ENCODE results near the gene HAL.
A peak's percentile ranks its signal among the peaks of the same experiment; 100 is the strongest.
"Not testable (repeated sequence)": the region's sequence is repeated elsewhere in the genome, so short reads cannot be mapped to it uniquely, and the experiment has no call there.

The HAL gene

GRCh38 chr12:95976416-95976832 lies 19.7 kb downstream of the HAL start:
- peak; percentile 2 for DNase-seq

DNA sequence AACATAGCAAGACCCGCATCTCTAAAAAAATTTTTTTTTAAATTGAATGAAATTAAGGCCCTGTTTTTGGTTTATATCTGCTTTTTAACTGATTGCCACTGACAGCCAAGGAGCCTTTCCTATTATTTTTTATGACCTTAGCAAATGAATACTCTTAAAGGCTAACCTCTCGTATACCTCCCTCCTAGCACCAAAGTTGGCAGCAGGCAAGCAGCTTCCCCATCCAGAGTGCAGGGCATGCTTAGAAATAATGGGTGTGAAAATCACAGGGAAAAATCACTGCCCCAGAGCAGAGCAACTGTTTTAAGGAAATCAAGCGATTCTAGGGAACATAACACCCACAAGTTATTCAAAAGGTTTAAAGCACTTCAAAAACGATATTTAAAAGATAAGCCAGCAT lies 20.7 kb downstream of the HAL start:
- no peak for DNase-seq

GRCh38 chr12:95974358-95974757 lies 21.8 kb downstream of the HAL start:
- no peak for DNase-seq

DNA sequence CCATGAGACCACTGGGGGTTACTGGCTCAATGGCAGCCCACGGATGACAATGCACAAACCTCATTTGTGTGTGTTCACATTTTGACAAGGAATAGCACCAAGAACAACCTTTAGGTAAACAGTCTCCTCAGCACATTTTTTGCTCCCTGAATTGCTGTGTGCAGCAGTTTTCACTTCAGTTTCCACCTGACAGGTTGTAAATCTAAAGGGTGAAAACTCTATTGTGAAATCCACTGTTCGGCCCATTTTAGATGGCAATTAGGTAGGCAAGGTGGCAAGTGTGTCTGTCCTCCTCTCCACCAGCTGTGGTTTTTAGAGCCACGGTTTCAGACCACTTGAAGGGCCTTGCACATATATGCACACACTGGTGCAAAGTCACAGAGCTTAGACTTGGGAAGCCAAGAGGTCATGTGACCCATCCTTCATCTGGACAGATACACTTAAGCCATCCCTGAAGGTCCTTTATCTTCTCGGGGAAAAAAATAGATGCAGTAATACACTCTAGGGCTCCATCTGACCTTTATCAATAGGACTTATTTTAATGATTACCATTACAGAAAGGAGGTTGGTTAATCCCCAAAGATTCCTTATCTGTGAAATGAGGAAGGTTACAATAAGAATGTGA lies 23.2 kb downstream of the HAL start:
- no peak for DNase-seq

DNA sequence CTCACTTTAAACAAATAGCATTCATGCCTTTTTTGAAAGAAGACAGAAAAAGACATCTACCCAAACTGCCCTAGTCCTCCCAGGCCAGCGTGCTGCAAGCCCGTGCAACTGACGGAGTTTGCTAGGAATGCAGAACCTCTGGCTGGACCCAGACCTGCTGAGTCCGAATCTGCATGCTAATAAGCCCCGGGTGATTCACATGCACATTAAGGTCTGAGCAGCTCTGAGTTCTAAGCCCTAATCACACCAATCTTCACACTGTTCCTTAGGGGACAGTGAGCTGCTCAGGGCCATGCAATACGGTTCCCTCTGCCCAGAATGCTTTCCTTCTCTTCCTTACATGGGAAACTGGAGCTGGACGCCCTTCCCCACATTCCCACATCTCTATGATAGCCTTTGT lies 25.2 kb downstream of the HAL start:
- DNase-seq: no peak

DNA sequence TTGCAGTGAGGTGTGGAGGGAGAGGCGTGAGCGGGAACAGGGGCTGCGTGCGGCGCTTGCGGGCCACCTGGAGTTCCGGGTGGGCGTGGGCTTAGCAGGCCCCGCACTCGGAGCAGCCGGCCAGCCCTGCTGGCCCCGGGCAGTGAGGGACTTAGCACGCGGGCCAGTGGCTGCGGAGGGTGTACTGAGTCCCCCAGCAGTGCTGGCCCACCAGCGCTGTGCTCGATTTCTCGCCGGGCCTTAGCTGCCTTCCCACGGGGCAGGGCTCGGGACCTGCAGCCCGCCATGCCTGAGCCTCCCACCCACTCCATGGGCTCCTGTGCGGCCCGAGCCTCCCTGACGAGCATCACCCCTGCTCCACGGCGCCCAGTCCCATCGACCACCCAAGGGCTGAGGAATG lies 27.0 kb downstream of the HAL start:
- DNase-seq: not testable (repeated sequence)

GRCh38 chr12:95967301-95967700 lies 28.8 kb downstream of the HAL start:
- no peak for DNase-seq

- no peak for DNase-seq
Measured at GRCh38 chr12:95966287-95966870, 29.8 kb downstream of the HAL start.

DNA sequence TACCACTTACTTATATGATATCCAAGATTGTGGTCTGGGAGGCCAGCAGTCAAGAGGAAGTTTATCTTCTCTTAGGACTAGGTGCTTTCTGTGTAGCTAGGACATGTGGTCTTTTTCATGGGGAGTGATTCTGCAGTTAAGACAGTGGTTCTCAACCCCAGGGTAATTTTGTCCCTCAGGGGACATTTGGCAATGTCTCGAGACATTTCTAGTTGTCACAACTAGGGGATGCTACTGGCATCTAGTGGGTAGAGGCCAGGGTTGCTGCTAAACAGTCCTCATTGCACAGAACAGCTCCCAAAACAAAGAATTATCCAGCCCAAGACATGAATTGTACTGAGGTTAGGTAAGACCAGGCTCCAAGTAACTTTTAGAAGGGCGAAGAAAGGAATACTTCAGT lies 33.0 kb downstream of the HAL start:
- no peak for DNase-seq

DNA sequence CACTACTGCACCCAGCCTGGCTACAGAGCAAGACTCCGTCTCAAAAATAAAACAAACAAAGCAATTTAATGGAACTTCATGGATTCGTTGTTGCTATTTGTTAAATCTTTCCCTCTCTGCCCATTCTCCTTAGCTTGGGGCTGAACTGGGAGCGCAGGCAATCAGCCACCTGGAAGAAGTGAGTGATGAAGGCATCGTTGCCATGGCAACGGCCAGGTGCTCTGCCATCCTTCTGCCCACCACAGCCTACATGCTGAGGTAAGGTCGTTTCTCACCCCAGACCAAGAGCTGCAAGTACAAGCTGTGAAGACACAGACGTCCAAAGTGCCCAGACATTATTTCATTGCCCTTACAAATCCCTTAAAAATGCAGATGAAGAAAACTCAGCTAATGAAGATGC lies 33.9 kb downstream of the HAL start:
- no peak for DNase-seq

GRCh38 chr12:95960241-95960640 lies 35.9 kb downstream of the HAL start:
- no peak for DNase-seq

DNA sequence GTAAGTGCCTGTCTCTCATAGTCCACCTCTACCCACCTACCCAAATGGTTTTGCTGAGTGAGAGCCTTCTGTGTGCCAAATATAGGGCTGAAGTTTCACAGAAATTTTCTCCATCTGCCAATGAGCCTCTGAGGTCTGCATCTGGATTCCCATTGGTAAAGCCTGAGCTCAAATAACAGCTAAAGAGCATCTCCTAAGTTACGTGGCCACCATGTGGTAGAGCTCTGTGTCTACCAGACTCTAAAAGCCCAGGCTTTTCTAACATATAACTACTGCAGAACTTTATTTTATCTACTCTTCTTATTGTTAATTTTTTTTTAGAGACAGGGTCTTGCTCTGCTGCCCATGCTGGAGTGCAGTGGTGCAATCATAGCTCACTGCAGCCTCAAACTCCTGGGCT lies 37.0 kb downstream of the HAL start:
- no peak for DNase-seq

GRCh38 chr12:95956557-95957145 lies 39.5 kb downstream of the HAL start:
- DNase-seq: no peak

DNA sequence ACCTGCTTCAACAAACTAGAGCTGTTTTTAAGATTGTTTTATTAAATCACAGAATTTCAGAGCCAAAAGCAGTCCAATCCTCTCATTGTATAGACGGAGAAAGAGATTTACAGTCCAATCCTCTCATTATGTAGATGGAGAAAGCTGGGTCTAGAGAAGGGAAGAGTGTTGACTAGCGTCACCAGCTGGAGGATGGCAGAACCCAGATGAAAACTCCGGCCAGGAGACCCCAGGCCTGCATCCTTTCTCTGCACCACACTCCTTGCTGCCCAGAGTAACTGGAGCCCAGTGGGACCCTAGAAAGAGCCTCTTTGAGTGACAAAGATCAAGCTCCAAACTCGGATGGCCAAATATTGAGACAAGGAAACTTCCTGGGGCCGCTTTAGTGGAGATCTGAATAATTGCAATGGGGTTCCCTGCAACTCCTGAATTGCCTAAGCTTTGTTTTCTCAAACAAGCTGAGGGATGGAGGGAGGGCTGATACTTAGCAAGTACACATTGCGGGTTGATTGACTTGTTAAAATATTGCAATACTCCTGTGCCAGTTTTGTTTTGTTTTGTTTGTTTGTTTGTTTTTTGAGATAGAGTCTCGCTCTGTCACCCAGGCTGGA lies 40.5 kb downstream of the HAL start:
- DNase-seq: no peak

- DNase-seq: no peak
Measured at GRCh38 chr12:95953000-95953399, 43.1 kb downstream of the HAL start.

DNA sequence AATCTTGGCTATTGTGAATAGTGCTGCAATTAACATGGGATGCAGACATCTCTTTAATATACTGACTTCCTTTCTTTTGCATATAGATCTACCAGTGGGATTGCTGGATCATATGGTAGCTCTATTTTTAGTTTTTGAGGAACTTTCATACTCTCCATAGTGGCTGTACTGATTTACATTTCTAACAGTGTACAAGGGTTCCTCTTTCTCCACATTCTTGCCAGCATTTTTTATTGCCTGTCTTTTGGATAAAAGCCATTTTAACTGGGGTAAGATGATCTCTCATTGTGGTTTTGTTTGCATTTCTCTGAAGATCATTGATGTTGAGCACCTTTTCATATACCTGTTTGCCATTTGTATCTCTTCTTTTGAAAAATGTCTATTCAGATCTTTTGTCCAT lies 44.6 kb downstream of the HAL start:
- no peak for DNase-seq

DNA sequence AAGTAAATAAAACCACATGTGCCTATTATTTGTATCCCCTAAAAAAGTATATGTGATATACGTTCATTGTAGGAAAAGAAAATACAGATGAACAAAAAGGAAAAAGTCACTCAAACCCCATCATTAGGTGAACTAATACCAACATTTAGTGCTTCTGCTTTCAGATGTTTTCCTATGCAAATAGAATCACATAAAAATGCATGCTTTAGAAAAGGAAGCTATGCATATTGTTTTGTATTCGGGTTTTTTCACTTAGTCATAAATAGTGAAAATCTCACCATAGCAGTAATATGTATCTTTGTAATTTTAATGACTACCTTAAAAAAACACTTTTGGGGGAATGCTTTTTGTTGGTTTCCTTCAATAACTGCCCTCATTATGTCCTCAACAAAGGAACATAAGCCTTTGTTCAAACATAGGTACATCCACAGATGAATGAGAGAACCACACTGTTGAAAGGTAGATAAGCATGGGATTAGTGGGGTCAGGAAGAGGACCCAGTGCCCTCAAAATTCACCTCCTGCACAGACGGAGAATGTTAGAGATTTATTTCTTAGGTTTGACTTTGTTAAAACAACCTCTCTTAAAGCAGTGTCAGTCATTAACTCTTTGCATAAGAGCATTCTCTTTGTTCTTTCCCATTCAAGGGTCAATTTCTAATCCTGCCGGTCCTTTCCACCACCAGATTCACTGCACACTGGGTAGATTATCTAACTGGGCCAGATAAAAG lies 46.5 kb downstream of the HAL start:
- no peak for DNase-seq

DNA sequence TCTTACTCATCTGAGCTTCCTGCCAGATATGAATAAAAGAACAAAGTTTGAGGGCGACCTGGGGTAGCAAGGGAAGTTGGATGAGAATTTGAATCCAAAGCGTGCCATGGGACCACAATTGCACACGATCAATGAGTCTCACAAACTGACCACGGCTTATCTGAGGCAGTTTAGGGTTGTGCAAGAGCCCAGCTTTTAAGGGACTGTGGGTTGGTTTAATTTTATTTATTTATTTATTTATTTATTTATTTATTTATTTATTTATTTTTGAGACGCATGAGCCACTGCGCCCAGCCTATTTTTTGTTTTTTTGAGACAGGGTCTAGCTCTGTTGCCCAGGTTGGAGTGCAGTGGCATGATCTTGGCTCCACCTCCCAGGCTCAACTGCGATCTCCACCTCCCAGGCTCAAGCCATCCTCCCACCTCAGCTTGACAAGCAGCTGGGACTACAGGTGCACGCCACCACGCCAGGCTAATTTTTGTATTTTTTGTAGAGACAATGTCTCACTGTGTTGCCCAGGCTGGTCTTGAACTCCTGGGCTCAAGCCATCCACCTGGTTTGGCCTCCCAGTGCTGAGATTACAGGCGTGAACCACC lies 51.9 kb downstream of the HAL start:
- no peak for DNase-seq

GRCh38 chr12:95943330-95943842 lies 52.8 kb downstream of the HAL start, which contains the start of gene AMDHD1:
Gene AMDHD1 (plus strand): TSS chr12:95943331. CDS start chr12:95943399, 68 bp downstream.
- no peak for DNase-seq

DNA sequence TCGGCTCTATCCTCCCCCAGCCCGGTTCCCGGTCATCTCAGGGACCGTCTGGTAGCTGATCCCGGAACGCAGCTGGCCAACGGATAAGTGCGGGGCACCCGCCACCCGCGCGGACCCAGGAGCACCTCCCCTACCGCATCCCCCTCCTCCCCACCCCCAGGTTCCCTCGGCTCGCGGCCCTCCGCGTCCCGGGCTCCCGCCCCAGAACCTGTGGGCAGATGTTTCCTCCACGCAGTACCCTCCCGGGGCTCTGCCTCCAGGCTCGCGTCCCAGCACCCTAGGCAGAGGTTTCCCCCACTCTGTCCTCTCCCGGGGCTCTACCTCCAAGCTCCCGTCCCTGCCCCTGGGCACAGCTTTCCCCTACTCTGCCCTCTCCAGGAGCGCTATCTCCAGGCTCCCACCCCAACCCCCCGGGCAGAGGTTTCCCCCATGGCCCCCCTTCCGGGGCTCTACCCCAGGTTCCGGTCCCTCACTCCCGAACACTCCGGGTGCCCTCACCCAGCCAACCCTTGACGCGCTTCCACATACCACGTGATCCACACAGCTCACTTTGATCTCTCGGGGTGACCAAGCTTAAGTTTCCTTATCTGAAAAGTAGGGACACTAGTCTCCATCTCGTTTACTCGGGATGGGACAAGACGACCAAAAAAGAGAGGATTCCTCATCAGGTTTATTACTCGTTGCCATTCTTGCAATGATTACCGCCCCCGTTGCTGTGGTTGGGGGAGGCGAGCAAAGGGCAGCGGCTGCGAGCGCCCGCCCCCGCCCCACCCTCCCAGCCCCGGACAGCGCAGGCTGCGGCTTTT lies 53.4 kb downstream of the HAL start, which contains the start of gene CCDC38:
Gene CCDC38, minus strand, starts transcription at position 91 of the 806 bp plus-strand sequence. CDS start 6,105 bp downstream, outside the sequence.
- peak; percentile 82 for DNase-seq

- DNase-seq: no peak
Measured at GRCh38 chr12:95942101-95942523, 54.0 kb downstream of the HAL start.

GRCh38 chr12:95940514-95940913 lies 55.6 kb downstream of the HAL start:
- no peak for DNase-seq

Data from kidney glomerular epithelial cell (primary cell).